SW 1271 (cell line): Measurements from ENCODE around the gene DCTN1.

Experiments used
- DNase-seq, 2 experiments: peaks; one replicate each; lab custom pipeline; 2025; lab: John Stamatoyannopoulos, UW

The DCTN1 gene

DNA sequence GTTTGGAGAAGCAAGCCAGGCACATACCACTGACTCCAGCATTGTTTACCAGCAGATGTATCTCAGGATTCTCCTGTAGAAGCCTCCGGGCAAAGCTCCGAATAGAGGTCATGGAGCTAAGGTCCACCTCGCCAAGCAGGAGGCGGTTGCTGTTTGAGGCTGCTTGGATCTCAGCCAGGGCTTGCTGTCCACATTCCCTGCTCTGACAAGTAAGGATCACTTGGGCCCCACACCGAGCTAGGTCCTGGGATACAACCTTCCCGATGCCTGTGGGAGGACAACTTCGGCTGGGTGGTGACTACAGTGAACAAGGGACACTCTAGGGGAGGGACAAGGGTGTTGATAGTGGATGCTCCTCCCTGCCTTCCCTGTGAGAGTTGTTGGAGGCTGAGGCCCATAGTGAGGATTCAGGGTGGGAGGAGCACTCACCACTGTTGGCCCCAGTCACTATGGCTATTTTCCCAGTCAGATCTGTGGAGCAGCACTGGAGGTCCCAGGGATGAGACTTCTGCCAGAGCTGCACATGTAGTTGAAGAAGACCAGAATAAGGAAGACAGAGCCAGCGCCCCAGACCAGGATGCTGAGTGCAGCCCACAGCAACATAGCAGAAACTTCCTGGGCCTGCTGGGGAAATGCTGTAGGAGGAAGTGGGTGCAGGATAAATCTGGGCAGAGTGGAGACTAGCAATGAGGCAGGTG lies 33.0 kb upstream of the DCTN1 start:
- no peak for DNase-seq

GRCh38 chr2:74407682-74408081 lies 27.6 kb upstream of the DCTN1 start:
- no peak for DNase-seq

GRCh38 chr2:74406035-74406434 lies 25.9 kb upstream of the DCTN1 start:
- DNase-seq: no peak

DNA sequence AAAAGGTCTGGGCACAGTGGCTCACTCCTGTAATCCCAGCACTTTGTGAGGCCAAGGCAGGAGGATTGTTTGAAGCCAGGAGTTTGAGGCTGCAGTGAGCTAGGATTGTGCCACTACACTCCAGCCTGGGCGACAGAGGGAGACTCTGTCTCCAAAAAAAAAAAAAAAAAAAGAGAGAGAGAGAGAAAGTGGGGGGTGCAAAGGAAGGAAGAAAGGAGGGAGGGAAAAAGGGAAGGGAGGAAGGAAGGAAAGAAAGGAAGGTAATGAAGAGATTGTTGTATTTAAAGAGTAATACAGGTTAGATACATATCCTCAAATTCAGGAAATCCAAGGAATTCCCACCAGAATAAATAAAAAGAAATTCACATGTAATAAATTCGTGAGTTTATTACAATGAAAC lies 21.8 kb upstream of the DCTN1 start:
- no peak for DNase-seq

- peak in 1 of 2 experiments; percentile 37 for DNase-seq
Observed at GRCh38 chr2:74399785-74400184, 19.7 kb upstream of the DCTN1 start.

- no peak for DNase-seq
Observed at GRCh38 chr2:74396149-74396548, 16.0 kb upstream of the DCTN1 start.

GRCh38 chr2:74393525-74393924 lies 13.4 kb upstream of the DCTN1 start:
- DNase-seq: no peak

- DNase-seq: no peak
Observed at GRCh38 chr2:74392449-74392743, 12.3 kb upstream of the DCTN1 start.

- peak; percentile 49 to 87 for DNase-seq
Observed at GRCh38 chr2:74391580-74392448, 11.7 kb upstream of the DCTN1 start.

DNA sequence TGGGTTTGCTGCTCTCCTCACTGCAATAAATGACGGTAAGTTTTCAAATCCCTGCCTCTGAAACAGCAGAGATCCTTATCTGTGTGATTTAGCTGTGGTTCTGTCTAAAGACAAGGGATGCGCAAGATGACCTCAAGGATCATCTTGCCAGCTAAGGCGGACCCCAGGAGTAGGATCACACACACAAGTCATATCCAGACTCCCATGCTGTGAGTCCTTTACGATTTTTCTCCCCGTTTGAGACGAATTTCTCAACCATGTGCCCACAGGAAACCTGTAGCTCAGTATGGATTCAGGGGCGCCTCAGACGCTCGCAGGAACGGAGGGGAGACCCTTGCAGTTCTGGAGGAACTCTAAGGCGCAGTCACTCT lies 11.1 kb upstream of the DCTN1 start:
- peak in 1 of 2 experiments; percentile 34 for DNase-seq

GRCh38 chr2:74390606-74391005 lies 10.5 kb upstream of the DCTN1 start:
- no peak for DNase-seq

DNA sequence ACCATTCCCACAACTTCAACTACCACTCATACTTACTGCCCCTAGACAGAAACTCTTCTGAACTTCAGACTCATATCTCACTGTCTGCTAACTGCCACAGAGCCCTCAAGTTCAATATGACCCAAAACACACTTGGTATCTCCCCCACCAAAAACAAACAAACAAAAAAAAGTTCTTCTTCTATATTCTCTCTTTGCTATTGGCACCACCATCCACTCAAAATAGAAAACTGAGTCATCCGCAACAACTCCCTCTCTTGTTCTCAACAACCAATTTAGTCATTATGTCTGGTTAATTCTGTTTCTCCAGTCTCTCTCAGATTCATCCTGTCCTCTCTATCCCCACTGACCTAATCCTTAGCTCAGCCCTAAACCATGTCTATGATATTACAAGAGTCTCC lies 7.2 kb upstream of the DCTN1 start:
- DNase-seq: no peak

DNA sequence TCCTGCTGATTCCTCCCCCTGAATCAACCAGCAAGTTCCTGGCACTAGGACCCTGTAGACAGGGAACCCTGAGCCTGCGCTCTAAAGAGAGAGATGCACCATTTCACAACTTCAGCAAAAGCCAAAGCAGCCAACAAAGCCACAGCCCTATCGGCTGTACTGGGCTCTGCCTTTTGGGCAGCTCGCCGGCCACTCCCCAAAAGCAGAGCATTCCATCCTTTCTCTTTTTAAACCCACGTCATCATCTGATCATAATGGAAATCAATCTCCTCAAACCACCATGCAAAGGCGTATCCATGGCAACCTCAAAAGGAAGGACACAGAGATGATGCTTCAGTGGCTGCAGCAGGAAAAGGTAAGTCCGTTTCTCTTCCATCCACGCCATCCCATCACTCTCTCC lies 5.3 kb upstream of the DCTN1 start:
- no peak for DNase-seq

DNA sequence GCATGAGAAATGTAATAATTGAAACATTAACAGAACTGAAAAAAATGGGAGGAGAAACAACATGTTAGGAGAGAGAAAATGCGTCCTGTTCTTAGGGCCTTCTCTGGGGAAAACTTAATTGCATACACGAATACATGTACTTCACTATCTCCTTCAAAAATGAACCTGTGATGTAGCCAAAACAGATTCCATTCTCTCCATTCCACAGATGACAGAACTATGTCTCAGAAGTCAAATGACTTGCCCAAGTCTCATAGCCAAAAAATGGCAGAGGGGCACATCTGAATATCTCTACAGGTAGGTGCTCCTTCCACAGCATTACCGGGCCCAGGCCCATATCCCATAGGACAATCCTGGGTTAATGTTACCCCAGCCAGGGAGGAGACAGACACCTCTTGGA lies 3.9 kb upstream of the DCTN1 start:
- DNase-seq: no peak

DNA sequence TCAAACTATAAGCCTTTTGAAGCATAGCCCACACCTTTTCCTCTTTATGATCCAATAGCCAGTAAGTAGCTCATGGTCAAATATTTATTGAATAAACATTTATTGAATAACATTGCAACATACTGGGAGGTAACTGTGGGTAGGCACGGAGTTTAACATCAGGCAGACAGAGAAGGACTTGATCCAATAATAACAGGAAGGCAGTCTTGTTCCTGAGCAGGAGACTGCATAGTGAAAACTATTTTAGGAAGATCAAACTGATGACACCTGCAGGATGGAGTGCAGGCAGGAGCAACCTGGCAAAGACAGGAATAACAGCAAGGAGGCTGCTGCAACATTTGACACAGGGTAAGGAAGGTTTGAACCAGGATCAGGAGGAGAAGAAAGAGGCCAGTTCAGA lies 3.1 kb upstream of the DCTN1 start:
- DNase-seq: no peak

- no peak for DNase-seq
Observed at GRCh38 chr2:74381751-74382150, 1.6 kb upstream of the DCTN1 start.

DNA sequence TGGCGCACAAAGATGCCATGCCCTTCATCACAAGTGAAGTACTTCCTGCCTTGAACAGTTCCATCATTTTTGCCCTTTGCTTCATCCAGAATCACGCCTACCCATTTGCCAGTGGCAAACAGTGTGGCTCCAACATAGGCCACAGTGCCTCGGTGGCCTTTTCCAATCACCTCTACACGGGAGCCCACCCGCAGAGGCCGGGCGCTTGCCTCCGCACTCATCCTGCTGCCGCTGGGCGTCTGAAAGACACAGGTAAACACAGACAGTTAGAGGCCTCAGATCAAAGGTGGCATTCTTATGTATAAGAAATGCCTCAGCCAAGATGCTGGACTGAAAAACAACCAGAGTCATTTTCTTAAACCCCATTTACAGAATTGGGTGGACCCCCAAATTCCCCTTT lies 2.1 kb downstream of the DCTN1 start:
- DNase-seq: no peak

DNA sequence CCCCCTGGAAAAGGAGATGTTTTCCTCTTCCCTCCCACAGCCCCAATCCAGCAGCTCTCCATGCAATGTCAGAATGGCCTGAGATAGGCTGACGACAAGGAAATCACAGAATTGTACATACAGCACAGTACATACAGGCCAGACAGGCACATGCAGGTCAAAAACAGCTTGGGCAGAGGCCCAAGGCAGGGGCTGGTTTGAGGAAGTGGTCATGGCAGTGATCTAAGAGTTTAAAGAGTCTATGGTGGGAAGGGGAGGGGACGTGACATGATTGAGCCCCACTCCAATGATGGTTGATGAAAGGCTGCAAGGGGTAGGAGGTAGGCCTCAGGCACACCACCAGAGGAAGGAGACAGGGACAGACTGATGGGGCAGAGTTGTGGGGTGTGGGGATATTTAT lies 4.3 kb downstream of the DCTN1 start:
- DNase-seq: no peak

DNA sequence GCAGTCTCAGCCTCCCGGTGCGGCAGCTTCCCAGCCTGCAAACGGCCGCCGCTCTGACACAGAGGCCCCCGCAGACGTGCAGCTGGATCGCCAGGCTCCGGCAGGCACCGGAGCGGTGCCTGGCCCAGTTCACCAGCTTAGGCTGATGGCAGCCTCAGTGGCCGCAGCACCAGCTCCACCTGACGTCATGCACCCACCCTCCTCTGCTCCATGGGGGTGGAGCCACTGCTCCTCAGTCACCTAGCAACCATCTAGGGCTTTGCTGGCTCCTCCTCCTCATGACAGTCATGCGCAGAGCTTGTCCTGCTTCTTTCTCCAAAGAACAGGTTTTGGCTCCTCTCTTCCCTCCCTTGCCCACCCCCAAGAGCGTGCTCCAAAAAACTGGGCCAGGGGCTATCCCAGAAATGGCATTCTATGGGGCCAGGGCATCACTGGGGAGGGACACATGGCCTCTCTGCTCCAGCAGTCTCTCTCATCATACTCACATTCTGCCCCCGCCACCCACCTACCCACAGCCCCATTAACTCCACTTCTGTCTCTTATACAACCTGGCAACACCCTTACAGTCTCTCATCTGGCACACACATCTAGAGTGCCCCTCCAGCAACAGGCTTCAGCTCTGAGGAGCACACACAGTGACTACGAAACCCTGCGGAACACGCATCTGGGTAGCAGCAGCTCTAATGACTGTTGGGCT lies 5.5 kb downstream of the DCTN1 start:
- no peak for DNase-seq

DNA sequence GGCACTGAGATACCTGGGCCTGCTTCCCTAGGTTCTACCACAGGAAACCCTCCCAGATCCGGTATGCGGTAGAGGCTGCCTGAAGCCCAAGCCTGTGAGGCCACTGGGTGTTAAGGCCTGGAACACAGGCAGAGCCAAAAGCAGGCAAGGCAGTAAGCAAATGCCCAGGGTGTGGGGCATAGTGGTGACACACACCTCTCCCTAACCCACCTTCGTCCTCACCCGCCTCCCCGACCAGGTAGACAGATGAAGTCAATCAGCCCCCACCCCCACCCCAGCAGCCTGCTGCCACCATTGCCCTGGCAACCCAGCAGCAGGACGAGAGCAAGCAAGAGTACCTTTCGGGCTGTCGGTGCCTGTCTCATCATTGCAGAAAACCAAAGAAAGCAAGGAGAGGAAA lies 6.1 kb downstream of the DCTN1 start:
- no peak for DNase-seq

GRCh38 chr2:74373221-74373676 lies 6.9 kb downstream of the DCTN1 start:
- DNase-seq: no peak

DNA sequence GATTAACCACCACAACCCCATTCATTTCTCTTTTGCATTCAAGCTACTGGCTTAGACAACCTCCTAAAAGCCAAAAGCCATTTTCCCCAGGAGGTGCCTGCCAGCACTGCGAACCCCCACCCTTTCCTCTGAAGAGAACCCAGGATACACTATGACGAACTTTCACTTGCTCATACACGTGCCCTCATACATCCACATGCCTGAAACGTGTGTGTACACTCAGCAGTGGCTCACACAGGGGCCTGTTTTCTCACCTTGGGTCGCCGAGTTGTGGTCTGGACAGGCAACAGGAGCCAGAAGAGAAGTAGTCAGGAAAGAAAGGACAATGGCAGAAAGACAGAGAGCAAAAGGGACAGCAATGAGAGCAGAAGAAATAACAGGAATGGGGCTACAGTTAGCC lies 7.4 kb downstream of the DCTN1 start:
- DNase-seq: no peak

DNA sequence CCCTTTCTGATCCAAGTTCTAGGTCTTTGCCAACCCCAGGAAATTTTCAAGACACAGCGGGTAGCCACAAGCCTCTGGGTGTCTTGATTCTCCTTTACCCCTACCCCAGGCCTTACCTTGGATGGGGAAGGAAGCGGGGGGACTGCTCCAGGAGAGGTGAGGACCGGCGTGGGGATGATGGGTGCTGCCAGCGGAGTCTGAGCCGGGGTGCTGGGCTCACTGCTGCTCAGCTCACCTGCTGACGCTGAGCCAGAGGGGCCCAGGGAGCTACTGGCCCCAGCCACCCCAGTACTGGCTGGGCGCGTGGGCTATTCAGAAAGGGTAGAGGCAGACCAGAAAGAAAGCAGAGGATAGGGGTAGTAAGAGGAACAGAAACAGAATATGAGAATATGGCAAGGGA lies 8.7 kb downstream of the DCTN1 start:
- no peak for DNase-seq
